AG10803 (cell line): ENCODE data around the gene BORCS5.

Source experiments
- DNase-seq: peaks from one replicate; pipeline ENCODE4 v3.0.0; 2010; ENCODE audit warnings: low read depth
- H3K4me3 ChIP-seq: 2 replicates; pipeline ENCODE4 v1.5.1; 2011; ENCODE audit warnings: mild to moderate bottlenecking, low read length, control low read depth
- TF ChIP-seq, protein P1 (sequence below): conservative IDR thresholded peaks from 2 replicates; pipeline ENCODE4 v1.5.1; 2011; ENCODE audit warnings: mild to moderate bottlenecking, low read length, control low read depth, inconsistent platforms

The BORCS5 gene

DNA sequence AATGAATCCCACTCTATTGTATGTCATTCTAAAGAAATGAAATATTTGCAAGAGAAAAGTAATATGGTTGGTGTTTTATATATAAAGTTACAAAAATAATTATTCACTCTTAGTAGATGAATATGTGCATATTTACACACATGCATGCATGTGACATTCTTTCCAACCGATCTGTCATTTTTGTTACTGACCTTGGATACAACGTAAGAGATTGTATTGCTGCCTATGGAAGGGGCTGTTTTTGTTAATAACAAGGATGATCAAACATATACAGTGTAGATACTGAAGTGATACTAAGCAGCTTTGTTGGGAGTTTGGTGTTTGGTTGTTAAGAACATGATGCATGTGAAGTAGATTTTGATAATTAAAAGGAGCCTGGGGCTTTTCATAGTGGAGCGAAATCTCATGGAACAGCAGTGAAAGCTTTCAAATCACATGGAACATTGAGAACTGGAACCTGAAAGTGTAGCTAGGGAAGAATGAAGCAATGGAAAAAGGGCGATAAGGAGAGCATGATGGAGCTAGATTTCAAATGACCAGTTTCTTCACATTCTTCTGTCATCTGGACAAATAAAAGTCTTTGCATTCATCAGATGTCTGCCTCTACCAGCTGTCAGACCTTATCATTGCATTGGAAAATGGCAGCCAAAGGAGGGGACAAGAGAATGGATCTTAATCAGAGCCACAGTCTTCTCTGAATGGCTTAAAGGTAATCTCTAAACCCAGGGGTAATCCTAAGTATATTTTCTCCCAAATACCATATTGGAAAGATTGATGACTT is 10.0 kb downstream of the BORCS5 start:
- no peak overlapping the region for H3K4me3 ChIP-seq
- TF ChIP-seq, protein P1, sequence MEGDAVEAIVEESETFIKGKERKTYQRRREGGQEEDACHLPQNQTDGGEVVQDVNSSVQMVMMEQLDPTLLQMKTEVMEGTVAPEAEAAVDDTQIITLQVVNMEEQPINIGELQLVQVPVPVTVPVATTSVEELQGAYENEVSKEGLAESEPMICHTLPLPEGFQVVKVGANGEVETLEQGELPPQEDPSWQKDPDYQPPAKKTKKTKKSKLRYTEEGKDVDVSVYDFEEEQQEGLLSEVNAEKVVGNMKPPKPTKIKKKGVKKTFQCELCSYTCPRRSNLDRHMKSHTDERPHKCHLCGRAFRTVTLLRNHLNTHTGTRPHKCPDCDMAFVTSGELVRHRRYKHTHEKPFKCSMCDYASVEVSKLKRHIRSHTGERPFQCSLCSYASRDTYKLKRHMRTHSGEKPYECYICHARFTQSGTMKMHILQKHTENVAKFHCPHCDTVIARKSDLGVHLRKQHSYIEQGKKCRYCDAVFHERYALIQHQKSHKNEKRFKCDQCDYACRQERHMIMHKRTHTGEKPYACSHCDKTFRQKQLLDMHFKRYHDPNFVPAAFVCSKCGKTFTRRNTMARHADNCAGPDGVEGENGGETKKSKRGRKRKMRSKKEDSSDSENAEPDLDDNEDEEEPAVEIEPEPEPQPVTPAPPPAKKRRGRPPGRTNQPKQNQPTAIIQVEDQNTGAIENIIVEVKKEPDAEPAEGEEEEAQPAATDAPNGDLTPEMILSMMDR, result no peak
- no peak for DNase-seq

DNA sequence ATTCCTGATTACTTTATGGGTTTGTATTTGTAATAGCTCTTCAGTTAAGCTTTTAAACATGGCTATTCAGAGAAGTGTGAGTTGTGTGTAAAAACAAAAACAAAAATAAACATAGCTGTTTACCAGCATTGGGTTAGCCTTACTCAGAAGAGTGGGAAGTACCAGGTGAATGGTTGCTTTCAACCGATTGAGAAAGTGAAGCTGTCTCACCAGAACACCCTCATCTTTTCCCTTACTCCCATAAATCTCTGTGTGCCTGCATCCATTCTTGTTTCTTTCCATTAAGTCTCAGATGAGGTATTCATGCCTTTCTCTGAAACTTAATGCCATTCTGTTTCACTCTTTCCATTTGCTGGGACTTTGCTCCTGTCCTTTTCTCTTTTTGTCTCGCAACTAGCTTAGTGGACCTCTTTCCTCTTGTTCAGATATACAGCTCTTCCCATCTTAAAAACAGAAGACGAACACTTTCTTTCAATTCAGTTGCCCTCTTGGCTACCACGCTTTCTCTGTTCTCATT is 10.7 kb downstream of the BORCS5 start:
- TF ChIP-seq, protein P1, result no peak
- H3K4me3 ChIP-seq, result no peak overlapping the region
- no peak for DNase-seq

DNA sequence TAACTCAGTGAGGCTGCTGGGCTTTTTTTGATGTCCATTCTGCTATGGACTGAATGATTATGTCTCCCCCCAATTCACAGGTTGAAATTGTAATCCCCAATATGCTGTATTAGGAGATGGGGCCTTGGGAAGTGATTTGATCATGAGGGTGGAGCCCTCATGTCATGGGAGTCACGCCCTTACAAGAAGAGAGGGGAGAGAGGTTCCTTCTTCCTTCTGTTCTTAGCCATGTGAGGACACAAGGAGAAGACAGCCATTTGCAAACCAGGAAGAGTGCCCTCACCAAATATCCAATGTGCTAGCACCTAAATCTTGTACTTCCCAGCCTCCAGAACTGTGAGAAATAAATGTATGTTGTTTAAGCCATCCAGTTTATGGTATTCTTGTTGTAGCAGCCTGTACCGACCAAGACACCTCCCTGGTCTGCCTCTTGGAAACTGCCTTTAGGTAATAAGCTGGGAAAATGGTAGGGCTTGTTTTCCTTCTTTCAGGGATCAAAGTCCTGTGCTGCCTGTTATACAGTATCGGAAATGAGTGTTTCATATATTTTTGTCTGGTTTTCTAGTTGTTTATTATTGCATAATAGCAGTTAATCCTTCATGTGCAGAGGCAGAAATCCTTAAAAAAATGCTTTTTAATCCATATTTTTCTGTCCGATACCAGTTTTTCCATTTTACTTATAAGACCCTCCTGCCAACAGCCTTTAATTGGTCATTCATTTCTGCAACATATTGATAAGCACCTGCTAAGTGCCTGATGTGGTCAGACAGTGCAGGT is 16.3 kb downstream of the BORCS5 start:
- no peak for DNase-seq
- no peak overlapping the region for H3K4me3 ChIP-seq
- TF ChIP-seq, protein P1, result no peak

DNA sequence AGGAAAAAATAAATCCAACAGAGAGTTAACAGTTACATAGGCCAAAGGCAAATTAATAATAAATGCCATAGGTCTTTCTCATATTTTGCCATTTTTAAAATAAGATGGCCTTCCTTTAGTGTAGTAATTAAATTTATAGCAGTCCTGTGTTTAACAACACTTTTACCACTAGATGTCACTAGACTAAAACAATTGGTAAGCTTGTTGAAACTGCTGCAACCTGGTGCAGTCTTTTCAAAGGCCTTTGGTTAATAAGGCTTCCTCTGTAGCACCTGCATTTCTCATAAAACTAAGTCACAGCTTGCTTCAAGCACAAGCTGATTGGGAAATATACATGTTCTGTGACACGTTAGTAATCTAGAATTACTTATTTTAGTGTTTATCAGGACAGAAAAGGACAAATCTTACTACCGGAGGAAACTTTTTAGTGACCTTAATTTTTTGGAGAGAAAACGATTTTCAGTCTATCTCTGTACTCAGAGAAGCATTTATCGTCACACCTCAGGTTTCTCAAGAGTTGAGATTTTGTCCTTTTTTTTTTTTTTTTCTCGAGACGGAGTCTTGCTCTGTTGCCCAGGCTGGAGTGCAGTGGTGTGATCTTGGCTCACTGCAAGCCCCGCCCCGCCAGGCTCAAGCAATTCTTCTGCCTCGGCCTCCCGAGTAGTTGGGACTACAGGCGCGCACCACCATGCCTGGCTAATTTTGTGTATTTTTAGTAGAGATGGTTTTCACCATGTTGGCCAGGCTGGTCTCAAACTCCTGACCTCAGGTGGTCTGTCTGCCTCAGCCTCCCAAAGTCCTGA is 20.0 kb downstream of the BORCS5 start:
- peak; percentile 81 for DNase-seq

DNA sequence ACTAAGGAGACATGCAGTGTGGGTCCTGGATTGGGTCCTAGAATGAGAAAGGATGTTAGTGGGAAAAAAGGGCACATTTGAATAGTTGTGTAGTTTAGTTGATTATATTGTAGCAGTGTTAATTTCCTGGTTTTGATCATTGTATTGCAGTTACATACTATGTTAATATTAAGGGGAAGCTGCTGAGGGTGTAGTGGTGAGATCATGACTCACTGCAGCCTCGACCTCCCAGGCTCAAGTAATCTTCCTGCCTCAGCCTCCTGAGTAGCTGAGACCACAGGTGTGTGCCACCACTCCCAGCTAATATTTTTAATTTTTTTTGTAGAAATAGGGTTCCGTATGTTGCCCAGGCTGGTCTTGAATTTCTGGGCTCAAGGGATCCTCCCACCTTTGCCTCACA is 21.7 kb downstream of the BORCS5 start:
- DNase-seq, result no peak
- no peak overlapping the region for H3K4me3 ChIP-seq
- TF ChIP-seq, protein P1, result no peak

More for the DNA sequence above, 20.0 kb downstream of the BORCS5 start:
- TF ChIP-seq, protein P1, result peak; percentile 72
- H3K4me3 ChIP-seq, result no peak overlapping the region

DNA sequence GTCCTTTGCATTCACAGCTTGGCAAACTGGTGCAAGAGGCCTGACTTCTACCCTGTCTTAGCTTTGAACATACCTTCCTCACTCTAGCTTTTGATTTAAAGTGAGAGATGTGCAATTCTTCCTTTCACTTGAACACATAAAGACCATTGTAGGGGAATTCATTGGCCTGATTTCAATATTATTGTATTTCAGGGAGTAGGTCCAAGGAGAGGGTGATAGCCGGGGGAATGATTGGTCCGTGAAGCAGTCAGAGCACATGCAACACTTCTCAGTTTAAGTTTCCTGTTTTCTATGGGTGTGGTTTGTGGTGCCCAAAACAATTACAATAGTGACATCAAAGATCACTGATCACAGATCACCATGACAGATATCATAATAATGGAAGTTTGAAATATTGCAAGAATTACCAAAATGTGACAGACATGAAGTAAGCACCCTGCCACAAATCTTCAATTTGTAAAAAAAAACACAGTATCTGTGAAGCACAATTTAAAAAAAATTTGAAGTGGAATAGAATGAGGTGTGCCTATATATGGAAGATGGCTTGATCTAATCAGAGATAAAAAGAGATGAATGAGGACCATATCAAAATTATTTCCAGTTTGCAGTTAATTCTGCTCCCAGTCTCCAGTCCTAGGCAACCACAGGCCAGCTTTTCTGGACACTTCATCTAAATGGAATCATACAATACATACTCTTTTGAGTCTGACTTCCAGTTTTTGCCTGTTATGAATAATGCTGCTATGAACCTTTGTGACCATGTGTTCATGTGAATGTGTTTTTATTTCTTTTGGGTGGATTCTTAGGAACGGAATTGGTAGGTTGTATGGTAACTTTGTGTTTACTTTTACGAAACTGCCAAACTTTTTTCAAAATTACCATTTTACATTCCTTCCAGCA is 23.2 kb downstream of the BORCS5 start:
- no peak overlapping the region for H3K4me3 ChIP-seq
- TF ChIP-seq, protein P1, result no peak
- DNase-seq, result peak; percentile 36
